NCI-H187 treated with DMSO at 0.1 percent for 48 hours (cell line): Measurements from ENCODE around the gene CCP110.

Experiments used
- DNase-seq: peaks from one replicate; lab custom pipeline; 2025; lab: John Stamatoyannopoulos, UW

The CCP110 gene

DNA sequence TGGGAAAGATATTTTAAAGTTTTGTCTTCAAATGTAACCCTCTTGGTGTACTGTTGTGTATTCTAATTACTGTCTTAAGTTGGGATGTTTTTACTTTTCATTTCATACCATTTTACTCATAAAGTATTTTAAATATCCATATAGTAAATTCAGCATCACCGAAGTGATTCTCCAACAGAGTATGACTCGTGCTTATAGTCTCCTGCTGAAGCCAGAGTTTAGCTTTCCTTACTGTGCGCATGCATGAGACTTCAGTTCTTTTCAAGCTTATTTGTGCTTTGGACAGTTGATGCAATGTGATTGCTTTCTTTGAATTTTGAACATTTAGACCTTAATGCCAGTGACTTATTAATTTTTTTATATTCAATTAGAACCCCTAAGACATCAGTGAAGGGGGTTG is 24.4 kb downstream of the CCP110 start:
- no peak for DNase-seq

DNA sequence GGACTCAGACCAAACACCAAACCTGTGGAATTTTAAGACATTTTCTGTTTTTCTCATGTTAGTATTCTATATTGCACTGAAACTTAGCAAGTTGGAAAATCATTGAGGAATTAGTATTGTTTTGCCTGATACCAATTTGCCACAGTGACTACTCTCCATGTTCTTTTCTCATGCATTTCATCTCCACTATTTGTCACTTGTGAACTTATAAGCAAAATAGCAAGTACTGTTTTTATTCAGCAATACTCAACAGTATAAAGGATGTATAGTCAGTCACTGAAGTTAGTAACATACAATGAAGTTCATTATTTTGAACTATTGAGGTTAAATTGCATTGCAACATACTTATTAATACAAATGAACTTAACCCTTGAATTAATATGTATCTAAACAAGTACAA is 25.9 kb downstream of the CCP110 start:
- DNase-seq = no peak

DNA sequence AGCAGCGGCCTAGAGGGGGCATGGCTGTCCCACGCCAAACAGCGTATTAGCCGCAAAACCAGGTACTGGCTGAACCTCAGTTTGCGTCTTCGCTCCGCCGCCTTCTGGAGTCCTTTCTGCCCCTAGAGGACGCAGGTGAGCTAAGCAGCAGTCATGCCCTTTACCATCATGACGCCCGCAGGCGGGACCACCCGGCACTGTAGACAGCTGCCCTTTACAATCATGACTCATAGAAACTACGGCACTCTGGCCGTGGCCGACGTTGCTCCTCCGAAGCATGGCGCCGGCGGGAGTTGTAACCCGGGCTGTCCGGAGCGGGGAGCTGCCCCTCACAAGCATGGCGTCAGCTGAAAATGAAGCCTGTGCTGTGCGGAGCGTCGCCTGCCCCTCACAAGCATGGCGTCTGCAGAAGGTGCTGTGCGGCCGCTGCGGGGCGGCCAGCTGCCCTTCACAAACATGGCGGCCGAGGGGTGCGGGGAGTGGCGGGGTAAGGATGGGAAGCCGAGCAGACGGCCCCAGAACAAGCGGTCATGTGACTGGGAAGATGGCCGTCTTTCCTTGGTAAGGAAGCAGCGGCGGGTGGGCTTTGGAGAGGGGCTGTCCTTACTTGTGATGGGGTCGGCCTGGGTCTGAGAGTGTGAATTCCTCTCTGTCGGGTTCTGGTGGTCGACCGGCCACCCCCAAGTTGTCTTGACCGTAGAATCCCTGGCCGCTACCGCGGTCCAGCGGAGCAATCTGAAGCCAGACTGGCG is 31.6 kb downstream of the CCP110 start, which contains the start of gene VPS35L:
TSS of gene VPS35L (plus strand) at position 518 of the 752 bp plus-strand sequence. CDS start at position 545, 27 bp downstream.
- peak; percentile 62 for DNase-seq

DNA sequence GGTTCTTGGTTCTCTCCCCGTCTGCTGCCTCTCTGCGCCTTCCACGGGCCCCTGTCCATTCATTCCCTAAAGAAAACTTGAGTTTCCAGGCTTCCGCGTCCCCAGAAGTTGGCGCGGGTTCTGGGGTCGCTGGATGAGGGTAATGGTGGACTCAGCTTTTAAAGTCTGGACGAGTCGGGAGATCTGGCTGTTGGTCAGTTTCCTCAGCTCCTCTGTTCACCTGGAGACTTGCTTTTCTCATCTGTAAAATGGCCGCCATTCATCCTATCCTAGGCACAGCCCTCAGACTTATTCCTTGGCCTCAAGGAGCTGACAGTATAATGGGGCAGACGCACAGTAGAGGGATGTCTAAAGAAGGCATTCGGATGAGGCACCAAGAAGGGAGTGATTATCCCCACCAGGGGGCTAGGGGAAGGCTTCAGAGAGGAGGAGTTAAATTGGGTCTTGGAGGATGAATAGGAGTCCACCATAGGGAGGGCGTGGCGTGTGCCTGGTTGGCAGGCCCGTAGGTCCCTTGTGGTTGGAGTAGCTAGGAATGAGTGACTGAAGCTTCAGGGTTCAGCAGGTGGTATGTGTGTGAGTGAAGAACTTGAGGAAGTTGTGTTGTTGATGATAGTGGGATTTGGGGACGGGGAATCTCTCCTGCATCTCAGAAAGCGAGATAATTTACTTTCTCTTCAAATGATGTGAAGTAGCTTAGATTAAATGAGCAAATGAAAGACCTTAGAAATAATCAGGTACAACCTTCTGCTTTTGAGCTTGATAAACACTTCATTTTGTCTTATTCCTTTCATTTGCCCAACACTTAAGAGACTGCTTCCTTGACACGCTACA is 32.4 kb downstream of the CCP110 start:
- DNase-seq = no peak

DNA sequence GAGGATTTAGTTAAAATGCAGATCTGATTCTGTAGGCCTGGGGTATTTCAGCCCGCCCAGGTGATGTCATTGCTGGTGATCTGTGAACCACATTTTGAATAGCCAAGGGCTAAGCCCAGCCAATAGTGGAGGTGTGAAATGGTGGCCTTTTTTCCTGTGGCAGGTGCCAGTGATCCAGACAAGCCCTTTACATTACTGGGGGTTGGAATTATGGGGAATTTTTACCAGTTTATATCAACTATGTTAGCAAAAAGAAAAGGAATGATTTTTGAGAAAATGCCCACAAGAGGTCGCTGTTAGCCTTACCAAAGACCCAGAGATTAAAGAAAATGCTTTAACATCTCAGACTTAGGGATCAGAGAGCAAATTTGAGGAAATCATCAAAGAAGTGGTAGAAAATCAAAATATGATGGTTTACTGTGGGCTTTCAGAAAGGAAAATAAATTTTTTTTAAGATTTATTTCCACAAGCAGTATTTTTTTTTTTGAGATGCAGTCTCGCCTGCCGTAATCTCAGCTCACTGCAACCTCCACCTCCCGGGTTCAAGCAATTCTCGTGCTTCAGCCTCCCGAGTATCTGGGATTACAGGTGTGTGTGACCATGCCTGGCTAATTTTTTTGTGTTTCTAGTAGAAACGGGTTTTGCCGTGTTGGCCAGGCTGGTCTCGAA is 35.6 kb downstream of the CCP110 start:
- peak; percentile 10 for DNase-seq

DNA sequence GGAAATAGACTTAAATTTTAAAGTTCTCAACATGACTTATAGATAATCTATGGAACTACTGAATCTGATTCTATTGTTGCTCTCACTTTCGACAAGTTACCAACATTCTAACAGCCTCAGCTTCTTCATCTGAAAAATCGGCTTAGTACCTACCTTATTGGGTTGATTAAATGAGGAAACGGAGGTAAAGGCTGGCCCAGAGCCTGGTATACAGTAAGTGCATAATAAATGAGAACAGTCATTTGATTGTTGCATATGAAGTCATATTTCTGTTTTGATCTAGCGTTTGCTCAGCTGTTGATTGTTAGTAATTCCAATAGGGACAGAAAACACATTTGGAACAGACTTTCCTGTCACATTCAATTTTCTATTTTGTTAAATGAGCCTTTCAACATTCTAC is 36.3 kb downstream of the CCP110 start:
- no peak for DNase-seq

DNA sequence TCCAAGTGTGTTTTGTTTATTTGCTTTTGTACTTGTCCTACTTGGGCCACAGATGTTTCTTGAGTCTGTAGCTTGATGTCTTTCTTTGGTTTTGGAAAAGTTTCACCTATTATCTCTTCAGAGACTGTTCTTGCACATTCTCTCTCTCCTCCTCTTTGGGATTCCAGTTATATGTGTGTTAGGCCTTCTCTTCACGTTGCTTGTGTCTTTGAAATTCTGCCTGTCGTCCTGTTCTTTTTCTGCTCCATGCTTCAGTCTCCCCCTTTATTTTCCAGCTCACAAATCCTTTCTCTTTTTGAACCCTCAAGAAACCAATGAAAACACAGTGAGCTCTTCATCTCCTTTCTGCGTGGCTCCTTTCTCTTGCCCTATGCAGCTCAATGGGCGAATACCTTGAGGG is 39.6 kb downstream of the CCP110 start:
- no peak for DNase-seq

DNA sequence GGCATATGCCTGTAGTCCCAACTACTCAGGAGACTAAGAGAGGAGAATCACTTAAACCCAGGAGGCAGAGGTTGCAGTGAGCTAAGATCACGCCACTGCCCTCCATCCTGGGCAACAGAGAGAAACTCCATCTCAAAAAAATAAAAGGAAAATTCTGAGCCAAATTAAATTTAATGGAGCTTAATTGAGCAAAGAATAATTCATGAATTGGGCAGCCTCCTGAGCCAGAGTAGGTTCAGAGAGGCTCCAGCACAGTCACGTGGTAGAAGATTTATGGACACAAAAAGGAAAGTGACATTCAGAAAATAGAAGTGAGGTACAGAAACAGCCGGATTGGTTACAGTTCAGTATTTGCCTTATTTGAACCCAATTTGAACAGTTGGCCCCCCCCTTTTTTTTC is 42.6 kb downstream of the CCP110 start:
- no peak for DNase-seq

DNA sequence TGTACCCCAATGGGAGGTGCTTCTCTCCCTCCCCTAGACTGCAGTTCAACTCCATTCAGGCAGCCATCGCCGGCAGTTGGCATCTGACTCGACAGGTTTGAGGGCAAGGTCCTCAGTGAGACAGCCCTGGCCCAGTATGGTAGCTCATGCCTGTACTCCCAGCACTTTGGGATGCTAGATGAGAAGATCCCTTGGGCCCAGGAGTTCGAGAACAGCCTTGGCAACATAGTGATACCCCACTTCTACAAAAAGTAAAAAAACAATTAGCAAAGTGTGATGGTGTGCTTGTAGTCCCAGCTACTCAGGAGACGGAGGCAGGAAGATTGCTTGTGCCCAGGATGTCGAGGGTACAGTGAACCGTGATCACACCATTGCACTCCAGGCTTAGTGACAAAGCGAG is 43.8 kb downstream of the CCP110 start:
- DNase-seq = no peak

DNA sequence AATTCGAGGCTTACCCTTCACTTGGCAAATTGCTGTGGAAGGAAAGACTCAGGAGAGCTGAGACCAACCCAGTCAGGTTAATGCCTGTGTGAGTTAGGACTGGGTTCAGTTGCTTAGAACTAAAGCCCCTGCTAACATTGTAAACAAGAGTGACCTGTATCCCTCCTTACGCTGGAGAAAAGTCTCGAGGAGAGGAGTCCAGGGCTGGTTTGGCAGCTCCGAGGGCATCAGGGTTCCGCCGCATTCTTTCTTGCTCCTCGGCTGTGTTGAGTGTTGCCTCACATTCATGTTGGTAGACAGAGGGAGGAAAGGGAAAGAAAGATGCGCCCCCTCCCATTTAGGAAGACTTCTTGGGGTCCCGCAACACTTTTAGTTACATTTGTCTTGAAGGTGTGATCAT is 50.3 kb downstream of the CCP110 start:
- no peak for DNase-seq

DNA sequence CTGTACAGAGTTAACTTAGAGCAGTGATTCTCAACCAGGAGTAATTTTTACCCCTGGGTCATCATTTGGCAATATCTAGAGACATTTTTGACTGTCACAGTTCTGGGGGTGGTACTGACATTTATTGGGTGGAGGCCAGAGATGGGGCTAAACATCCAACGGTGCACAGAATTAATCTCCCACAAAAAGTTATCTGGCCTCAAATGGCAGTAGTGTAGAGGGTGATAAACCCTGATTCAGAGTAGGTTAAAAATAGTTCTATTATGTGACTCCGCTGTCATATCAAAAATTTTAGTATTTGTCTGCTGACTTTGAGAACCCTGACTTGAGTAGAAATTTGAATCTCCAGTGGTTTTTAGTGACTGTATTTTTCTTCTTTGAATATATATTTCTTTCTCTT is 50.9 kb downstream of the CCP110 start:
- no peak for DNase-seq

DNA sequence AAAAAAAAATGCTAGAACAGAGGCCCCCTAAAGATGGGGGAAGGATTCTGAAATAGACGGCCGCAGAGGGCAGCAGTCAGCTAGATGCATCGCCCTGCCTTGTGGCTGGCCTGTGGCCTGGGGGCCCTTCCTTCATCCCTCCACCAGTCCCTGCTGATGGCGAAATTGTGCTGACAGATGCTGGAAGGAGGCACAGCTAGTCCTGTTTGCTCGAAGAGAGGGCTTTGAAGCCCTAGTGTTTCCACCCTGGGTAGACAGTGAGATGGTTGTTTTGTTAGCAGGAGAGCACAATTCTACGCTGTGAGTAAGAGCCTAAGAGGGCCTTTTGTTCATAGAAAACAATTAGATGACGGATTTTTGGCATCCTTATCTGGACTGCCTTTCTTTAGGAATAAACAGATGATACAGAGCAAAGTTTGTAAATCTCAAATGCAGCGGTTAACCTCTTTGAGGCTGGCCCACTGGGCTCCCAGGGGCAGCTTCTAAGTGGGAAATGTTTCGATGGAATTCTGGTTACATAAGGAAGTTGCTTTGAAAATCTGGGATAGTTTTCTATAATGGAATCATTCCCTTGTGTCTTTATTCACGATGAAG is 54.7 kb downstream of the CCP110 start:
- no peak for DNase-seq

DNA sequence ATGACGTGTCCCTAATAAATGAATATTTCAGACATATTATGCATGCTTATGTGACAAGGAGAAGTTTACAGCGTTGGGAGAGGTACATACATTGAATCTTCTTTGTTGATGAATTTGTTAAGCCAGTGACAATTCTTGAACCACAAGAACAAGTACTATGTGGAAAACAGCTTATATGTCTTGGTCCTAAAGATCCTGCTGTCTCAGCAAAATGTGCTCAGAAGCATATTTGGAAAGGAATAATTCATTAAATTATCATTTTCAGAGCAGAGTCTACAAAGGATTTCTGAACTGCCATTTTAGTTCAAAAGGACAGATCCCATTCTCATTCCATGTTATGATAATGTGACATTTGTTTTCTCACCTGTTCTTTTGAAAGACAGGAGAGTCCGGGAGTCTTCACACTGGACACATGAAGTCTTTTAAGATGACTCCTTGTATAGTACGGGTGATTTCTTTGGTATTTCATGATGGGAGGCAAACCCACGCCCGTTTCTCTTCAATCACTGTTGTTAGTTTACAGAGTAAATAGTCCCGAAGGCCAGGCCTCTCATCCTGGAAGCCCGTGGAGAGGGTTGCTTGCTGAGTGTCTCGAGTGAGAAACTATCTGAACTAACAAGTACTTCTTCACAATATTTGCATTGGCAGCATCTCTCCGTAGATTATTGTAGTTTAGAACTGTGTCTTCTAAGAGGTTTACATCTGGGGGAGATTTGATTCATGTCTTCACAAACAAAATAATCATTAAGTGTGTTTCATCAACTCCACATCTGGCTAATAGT is 58.5 kb downstream of the CCP110 start:
- no peak for DNase-seq

DNA sequence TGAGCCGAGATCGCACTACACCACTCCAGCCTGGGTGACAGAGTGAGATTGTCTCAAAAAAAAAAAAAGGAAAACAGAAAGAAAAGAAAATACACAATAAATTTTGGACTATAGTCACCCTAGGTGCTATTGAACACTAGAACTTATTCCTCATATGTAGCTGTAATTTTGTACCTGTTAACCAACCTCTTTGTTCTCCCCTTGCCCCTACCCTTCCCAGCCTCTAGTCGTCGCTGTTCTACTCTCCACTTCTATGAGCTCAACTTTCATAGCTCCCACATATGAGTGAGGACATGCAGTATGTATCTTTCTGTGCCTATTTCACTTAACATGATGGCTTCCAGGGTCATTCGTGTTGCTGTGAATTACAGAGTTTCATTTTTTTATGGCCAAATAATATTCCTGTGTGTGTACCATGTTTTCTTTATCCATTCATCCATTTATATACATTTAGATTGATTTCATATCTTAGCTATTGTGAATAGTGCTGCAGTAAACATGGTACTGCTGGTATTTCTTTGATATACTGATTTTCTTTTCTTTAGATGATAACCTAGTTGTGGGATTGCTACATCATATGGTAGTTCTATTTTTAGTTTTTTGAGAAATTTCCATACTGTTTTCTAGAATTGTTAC is 60.0 kb downstream of the CCP110 start:
- peak; percentile 10 for DNase-seq

DNA sequence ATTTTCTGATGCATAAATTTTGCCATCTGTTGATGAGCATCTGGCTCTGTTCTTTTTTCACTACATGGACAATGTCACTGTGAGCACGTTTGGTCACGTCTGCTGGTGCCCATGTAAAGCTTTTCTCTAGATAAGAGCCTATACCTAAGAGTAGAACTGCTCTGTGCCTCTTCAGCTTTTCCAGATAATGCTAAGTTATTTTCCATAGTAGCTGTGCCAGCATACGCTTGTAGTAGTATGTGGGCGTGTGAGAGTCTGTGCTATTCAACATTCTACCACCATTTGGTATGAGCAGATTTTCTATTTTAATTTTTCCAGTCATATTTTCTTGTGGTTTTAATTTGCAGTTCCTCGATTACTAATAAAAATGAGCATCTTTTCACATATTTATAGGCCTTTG is 64.9 kb downstream of the CCP110 start:
- no peak for DNase-seq

DNA sequence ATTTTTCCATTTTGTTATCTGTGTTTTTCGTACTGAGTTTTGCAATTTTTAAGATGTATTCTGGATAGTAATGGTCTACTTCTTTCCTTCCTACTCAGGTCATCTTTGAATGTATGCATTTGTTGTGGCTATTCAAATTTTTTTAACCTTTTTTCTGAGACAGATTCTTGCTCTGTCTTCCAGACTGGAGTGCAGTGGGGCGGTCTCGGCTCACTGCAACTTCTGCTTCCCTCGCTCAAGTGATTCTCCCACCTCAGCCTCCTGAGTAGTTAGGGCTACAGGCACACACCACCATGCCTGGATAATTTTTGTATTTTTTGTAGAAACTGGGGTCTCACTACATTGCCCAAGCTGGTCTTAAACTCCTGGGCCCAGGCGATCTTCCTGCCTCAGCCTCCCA is 65.4 kb downstream of the CCP110 start:
- no peak for DNase-seq

DNA sequence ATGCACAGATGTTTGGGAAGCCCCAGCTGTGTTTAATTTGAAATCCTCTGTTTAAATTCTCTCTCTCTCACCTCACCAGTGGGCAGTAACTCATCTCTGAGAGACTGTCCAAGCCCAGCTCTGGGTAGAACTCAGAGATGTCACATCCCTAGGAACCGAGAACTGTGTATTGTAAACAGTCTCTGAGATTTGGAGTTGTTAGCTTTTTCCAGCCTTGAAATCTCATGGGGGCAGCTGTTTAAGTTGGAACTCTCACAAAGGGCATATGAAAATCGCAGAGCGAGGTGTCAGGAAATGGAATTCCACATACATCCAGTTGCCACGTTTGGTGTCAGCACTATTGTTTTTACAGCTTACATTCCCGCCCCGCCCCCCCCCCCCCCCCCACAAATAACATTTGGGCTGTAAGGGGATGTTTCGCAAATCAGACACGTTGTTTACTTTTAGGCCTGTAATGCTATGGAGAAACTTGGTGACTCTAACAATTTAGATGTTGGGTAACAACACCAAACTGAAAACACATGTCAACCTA is 66.1 kb downstream of the CCP110 start:
- no peak for DNase-seq

DNA sequence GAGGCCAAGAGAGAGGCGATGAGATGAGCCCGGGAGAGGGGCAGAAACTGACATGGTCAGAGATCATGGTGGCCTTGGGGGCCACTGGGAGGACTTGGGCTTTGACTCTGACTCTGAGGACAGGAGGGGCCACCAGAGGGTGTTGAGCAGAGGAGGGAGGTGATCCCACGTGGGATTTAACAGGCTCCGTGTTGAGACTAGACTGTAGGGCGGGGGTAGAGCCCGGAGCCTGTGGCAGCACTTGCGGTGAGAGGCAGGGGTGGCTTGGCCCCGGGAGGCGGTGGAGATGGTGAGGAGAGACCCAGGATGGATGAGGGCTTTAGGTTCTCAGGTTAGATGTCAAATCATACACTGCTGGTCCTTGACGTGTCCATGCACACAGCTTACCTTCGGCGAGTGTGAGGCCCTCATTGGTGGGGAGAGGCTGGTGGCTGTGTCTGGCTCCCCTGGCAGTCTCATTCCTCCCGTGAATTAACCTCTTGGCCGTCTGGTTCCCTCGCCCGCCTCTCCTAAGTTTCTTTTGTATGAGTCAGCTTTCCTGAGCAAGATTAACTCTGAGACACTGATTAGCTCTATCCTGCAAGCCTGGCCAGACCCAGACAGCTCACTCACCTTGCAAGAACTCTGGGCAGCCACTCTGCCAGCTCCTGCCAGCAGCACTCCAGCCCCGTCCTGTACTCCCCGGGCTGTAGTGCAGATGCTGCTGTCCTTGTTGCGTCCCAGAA is 71.5 kb downstream of the CCP110 start:
- DNase-seq = no peak

DNA sequence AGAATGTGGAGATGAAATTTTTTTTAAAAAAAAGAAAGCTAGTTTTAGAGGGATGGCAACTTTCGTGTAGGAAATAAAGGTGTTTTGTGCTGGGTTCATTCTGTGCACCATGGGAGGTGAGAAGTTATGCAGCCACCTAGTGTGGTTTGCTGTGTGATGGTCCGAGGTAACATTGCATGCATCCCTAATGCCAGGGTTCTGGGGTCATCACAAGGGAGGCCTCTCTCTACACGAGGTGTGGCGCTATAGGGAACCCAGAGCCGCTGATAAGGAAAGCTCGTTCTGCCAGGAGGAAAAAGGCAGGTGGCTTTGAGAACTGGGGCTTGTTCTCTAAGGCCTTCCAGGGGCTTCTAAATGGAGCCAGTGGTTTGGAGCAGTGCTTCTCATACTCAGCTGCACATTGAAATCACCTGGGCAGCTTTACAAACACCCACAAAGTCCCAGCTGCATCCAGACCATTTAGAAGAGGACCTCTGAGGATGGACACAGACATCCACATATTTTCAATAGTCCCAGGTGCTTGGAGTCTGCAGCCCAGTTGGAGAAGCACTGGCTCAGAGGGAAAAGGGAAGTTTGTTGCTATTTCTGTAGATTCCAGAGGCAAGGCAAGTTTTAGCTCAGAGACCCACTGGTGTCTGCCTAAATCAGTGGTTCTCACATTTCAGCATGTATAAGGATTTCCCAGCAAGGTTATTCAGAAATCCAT is 75.2 kb downstream of the CCP110 start:
- DNase-seq = no peak
